Lung (tissue), 12 donors: ENCODE measurements around the gene DIDO1. TPM values are rescaled to one million over a fixed set of nuclear protein-coding genes. Genes with fewer than 3 reads are reported as not detected.
A peak's percentile ranks its signal among the peaks of the same experiment; 100 is the strongest.

ENCODE experiments used
- ATAC-seq: fragments of 200-7000 bp; cut with Tn5 transposase; one replicate; pipeline ENCODE4 v1.9.1; 2020; ENCODE audit warnings: moderate number of reproducible peaks; ENCODE audit not compliant: insufficient read depth, low FRiP score
- DNase-seq, 3 donors: peaks; one replicate each; pipeline ENCODE4 v3.0.0-alpha.2; 2013 to 2017
- H3K27ac ChIP-seq, 2 donors: one replicate each; pipeline ENCODE4 v1.5.1; 2013; ENCODE audit warnings: mild to moderate bottlenecking in 2 of 2, moderate library complexity in 2 of 2, control low read depth in 1 of 2, inconsistent platforms in 1 of 2, low read depth in 1 of 2, low read length in 1 of 2
- H3K27me3 ChIP-seq, 3 donors: one replicate each; pipeline ENCODE4 v1.5.1; 2013; ENCODE audit warnings: low read length in 2 of 3; ENCODE audit not compliant: control insufficient read depth in 3 of 3, insufficient read depth in 3 of 3
- H3K36me3 ChIP-seq, 4 donors: one replicate each; pipeline ENCODE4 v1.5.1; 2013; ENCODE audit warnings: low read length in 4 of 4, mild to moderate bottlenecking in 1 of 4, moderate library complexity in 1 of 4; ENCODE audit not compliant: control insufficient read depth in 4 of 4, insufficient read depth in 4 of 4
- H3K4me1 ChIP-seq, 5 donors: one replicate each; pipeline ENCODE4 v1.5.1; 2013; ENCODE audit warnings: low read length in 5 of 5, mild to moderate bottlenecking in 2 of 5, moderate library complexity in 1 of 5; ENCODE audit not compliant: control insufficient read depth in 5 of 5, insufficient read depth in 5 of 5
- H3K4me3 ChIP-seq: one replicate; pipeline ENCODE4 v1.5.1; 2013; ENCODE audit warnings: mild to moderate bottlenecking, control low read depth, moderate library complexity
- H3K9ac ChIP-seq, 2 donors: one replicate each; pipeline ENCODE4 v1.5.1; 2013; ENCODE audit warnings: low read length in 2 of 2, control low read depth in 1 of 2; ENCODE audit not compliant: insufficient read depth in 1 of 2
- H3K9me3 ChIP-seq, 4 donors: one replicate each; pipeline ENCODE4 v1.5.1; 2013; ENCODE audit warnings: low read length in 3 of 4, mild to moderate bottlenecking in 1 of 4, moderate library complexity in 1 of 4; ENCODE audit not compliant: control insufficient read depth in 4 of 4, insufficient read depth in 3 of 4
- WGBS, 2 donors: extraction: QIAGEN DNeasy Blood & Tissue Kit; methylation state at CpG; one replicate each; pipeline ENCODE4 v1.1.7; 2013; 5-methylcytosine and 5-hydroxymethylcytosine counted together
- polyA plus RNA-seq, 2 donors: library from polyadenylated mRNA; stranded (reverse); fragments of 200-250 nt; gene quantifications; one replicate each; pipeline ENCODE4 v1.2.1, GENCODE V29; 2013
- total RNA-seq, 2 donors: library from RNA; depleted of rRNA in 1 of 2; stranded (reverse); fragments of >200 nt in 1 of 2; gene quantifications; one replicate each; pipeline ENCODE4 v1.2.1, GENCODE V29; 2014 to 2021
- TF ChIP-seq, protein P1 (sequence below): IDR thresholded peaks from 2 replicates; pipeline ENCODE4 v1.5.1; 2012; ENCODE audit warnings: mild to moderate bottlenecking; ENCODE audit errors: control extremely low read depth, extremely low read depth
- donor health status: control.
- donor health status: control.
- donor health status: Bipolar disorder and iron deficiency.
- donor health status: healthy.
- donor health status: DM: yes; HTN: yes; CAD: no.

Gene DIDO1
- total and polyA plus RNA-seq, 4 donors: 19.6 to 71.2 (median 35.8) TPM

DNA sequence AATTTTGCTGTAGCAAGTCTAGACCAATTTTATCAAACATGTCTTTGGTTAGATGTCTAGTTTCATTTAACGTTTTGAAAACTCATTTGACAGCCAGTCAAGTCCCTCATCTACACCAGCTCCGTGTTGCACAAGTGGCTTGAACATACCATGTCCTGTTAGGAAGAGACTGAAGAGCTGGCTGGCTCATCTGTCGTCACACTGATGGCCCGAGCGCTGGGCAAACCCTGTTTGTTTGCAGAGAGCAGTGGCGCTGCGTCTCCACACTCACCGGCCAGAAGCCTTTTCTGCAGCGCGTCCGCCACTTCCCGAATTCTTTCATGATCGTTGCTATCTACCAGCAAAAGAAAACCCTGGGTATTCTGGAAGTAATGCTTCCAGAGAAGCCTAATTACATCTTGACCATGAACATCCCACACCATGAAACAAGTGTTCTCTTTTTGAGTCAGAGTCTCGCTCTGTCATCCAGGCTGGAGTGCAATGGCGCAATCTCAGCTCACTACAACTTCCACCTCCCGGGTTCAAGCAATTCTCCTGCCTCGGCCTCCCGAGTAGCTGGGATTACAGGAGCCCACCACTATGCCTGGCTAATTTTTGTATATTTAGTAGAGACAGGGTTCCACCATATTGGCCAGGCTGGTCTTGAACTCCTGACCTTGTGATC, 54.0 kb downstream of the DIDO1 start:
- Histone ChIP-seq H3K36me3 (no peaks in the 10 kb centered on the region), H3K4me3 (no peak overlapping the region), H3K4me1 (peaks cover 0 to 19% (median 12%) of the 10 kb centered on the region in 5 donors), H3K27me3 (no peaks in the 10 kb centered on the region), H3K27ac (no peak overlapping the region), H3K9ac (no peak overlapping the region), H3K9me3 (peaks cover 0 to 1% (median 0%) of the 10 kb centered on the region in 4 donors)
- WGBS, 2 donors: 68 to 74% methylated on average over 18 of the region's 18 CpGs
- DNase-seq (no peak), ATAC-seq (no peak)
- TF ChIP-seq, protein P1, sequence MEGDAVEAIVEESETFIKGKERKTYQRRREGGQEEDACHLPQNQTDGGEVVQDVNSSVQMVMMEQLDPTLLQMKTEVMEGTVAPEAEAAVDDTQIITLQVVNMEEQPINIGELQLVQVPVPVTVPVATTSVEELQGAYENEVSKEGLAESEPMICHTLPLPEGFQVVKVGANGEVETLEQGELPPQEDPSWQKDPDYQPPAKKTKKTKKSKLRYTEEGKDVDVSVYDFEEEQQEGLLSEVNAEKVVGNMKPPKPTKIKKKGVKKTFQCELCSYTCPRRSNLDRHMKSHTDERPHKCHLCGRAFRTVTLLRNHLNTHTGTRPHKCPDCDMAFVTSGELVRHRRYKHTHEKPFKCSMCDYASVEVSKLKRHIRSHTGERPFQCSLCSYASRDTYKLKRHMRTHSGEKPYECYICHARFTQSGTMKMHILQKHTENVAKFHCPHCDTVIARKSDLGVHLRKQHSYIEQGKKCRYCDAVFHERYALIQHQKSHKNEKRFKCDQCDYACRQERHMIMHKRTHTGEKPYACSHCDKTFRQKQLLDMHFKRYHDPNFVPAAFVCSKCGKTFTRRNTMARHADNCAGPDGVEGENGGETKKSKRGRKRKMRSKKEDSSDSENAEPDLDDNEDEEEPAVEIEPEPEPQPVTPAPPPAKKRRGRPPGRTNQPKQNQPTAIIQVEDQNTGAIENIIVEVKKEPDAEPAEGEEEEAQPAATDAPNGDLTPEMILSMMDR: no peak

DNA sequence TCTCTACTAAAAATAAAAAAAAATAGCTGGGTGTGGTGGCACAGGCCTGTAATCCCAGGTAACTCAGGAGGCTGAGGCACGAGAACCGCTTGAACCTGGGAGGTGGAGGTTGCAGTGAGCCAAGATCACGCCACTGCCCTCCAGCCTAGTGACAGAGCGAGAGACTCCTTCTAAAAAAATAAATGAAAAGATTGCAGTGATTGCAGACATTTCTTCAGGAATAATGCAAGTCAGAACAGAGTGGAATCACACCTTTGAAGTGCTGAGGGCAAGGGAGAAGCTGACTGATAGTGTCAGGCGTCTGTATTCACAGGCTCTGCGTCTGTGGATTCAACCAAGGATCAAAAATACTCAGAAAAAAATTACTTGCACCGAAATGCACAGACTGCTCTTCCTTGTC, 62.1 kb downstream of the DIDO1 start:
- WGBS, 2 donors: 96% methylated on average over 7 of the region's 7 CpGs
- H3K9me3 ChIP-seq: no peaks in the 10 kb centered on the region
- H3K27ac ChIP-seq: no peak overlapping the region
- H3K36me3 ChIP-seq: no peaks in the 10 kb centered on the region
- TF ChIP-seq, protein P1: no peak
- no peak overlapping the region for H3K4me3 ChIP-seq
- no peak overlapping the region for H3K9ac ChIP-seq
- DNase-seq: no peak
- peaks cover 0 to 10% (median 6%) of the 10 kb centered on the region in 5 donors for H3K4me1 ChIP-seq
- no peak for ATAC-seq
- H3K27me3 ChIP-seq: no peaks in the 10 kb centered on the region

DNA sequence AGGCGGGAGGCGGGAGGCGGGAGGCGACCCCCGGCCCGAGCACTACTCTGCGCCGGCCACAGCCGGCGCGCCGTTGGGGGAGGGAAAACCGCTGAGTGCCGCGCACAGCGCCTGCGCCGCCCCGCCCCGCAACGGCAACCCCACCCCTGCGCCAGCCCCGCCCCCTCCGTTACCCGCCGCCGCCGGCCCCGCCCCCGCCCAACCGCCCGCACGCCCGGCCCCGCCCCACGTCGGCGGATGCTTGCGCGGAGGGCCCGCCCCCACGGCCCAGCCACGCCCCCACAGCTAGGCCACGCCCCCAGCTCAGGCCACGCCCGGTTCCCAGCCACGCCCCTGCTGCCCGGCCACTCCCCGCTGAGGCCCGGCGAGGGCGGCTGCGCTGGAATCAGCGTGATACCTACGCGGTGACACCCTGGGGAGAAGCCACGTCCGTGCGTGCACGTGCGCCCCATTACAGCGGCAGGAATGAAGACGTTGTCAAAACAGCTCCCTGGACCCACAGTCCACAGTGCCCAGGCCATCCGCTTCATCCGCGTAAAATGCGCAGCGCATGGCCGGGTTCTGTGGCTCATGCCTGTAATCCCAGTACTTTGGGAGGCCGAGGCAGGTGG, 64.5 kb downstream of the DIDO1 start, which contains the start of gene TCFL5:
Gene TCFL5 (minus strand): TSS at position 97 of the 611 bp plus-strand sequence. CDS start 152 bp downstream, outside the sequence.
- DNase-seq: peak; percentile 83 to 93 (median 85)
- H3K36me3 ChIP-seq: peaks cover 0 to 6% (median 4%) of the 10 kb centered on the region in 4 donors

More for the DNA sequence above, 64.5 kb downstream of the DIDO1 start, which contains the start of gene TCFL5:
- Histone ChIP-seq H3K9ac (no peak within 1 kb of the TSS), H3K9me3 (peaks cover 0 to 1% (median 0%) of the 10 kb centered on the region in 4 donors), H3K27ac (peak within 1 kb of the TSS in 1 of 2 donors; percentile 56), H3K4me1 (peaks cover 0 to 11% (median 6%) of the 10 kb centered on the region in 5 donors), H3K4me3 (peak within 1 kb of the TSS; percentile 71), H3K27me3 (no peaks in the 10 kb centered on the region)
- WGBS, 2 donors: 9 to 21% methylated on average over 35 to 70 of the region's 70 CpGs
- peak; percentile 99 for ATAC-seq
- TF ChIP-seq, protein P1: no peak
